ENCODE measurements around the gene LGALSL.

GRCh38 chr2:64472881-64473280 lies 18.9 kb downstream of the LGALSL start:
- TF ChIP-seq CTCF (conservative IDR thresholded peaks at IDR 0.05): no peak
- no peak for TF ChIP-seq EZH2 (IDR thresholded peaks at IDR 0.05; ENCODE audit: low read depth)
